ENCODE results near the gene NAALADL1.

The NAALADL1 gene

DNA sequence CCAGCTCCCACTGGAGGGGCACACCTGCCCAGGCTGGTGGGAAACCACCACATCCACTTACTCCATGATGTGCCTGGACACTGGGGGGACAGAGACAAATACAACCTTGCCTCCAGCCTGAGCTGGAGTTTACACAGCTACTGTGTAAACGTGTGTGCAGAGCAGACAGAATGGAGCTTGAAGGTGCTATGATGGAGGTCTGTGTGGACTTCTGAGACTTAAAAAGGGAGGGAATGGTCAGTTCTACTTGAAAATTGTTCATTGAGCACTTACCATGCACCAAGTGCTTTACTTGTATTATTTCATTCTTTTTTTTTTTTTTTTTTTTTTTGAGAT is 14.2 kb upstream of the NAALADL1 start:
- Histone ChIP-seq H3K27ac (ENCODE audit: low read depth, low read length) (no peak overlapping the region), H3K27me3 (ENCODE audit: control insufficient read depth, insufficient read depth, low read length) (no peaks in the 10 kb centered on the region), H3K36me3 (ENCODE audit: control insufficient read depth, insufficient read depth, low read length) (no peaks in the 10 kb centered on the region), H3K4me1 (ENCODE audit: control insufficient read depth, insufficient read depth, low read length) (no peaks in the 10 kb centered on the region), H3K4me3 (ENCODE audit: low read length) (no peak overlapping the region), H3K9ac (ENCODE audit: low read length) (no peak overlapping the region)

DNA sequence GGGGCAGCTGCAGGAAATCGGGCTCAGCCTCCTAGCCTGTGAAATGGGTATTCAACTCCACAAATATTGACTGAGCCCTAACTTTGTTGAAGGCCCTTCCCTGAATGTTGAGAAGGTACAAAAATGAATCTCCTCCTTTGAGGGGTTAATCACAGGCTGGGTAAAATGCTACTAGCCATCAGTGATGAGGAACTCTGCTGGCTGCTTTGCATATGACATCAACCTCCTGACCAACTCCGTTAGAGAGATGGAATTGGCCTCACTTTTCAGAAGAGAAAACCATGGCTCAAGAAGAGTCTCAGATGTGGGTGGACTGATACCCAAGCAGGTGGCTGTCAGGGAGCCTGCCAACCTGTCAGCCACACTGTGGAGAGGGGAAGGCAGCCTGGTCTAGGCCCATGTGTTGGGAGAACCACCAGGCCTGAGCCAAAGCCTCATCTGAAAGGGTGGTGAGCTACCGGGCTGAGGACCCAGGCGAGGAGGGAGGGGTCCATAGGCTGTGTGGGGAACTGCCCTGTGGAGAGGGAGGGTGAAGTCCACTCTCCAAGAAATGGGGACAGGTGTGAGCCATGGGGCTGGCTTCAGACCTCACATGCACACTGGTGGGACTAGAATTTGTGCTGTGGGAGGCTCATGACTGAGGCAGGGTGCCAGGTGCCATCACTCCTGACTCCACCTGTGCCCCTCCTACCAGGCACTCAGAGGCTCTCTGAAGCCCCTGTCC is 13.7 kb upstream of the NAALADL1 start:
- H3K4me3 ChIP-seq (ENCODE audit: low read length): no peak overlapping the region
- no peak overlapping the region for H3K9ac ChIP-seq (ENCODE audit: low read length)
- H3K36me3 ChIP-seq (ENCODE audit: control insufficient read depth, insufficient read depth, low read length): no peaks in the 10 kb centered on the region
- H3K27ac ChIP-seq (ENCODE audit: low read depth, low read length): no peak overlapping the region
- no peaks in the 10 kb centered on the region for H3K27me3 ChIP-seq (ENCODE audit: control insufficient read depth, insufficient read depth, low read length)
- H3K4me1 ChIP-seq (ENCODE audit: control insufficient read depth, insufficient read depth, low read length): no peaks in the 10 kb centered on the region

DNA sequence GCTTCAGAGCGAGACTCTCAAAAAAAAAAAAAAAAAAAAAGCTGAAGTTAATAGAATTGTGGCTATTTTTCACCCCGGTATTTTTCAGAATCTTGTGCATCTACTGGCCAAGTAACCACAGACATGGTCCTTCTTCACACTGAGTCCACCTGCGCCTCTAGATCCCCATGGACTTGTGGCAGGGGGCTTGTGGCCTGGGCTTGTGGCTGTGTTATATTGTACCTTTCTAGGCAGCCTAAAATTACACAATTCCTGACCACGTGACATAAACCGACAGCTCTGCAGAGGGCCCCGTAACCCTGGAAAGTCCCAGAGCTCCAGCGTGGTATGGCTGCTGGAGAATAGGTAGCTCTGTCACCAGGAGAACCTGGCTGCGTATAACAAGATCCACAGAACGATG is 10.9 kb upstream of the NAALADL1 start:
- H3K27ac ChIP-seq (ENCODE audit: low read depth, low read length): no peak overlapping the region
- H3K9ac ChIP-seq (ENCODE audit: low read length): no peak overlapping the region
- no peaks in the 10 kb centered on the region for H3K4me1 ChIP-seq (ENCODE audit: control insufficient read depth, insufficient read depth, low read length)
- H3K4me3 ChIP-seq (ENCODE audit: low read length): no peak overlapping the region
- no peaks in the 10 kb centered on the region for H3K27me3 ChIP-seq (ENCODE audit: control insufficient read depth, insufficient read depth, low read length)
- H3K36me3 ChIP-seq (ENCODE audit: control insufficient read depth, insufficient read depth, low read length): no peaks in the 10 kb centered on the region

DNA sequence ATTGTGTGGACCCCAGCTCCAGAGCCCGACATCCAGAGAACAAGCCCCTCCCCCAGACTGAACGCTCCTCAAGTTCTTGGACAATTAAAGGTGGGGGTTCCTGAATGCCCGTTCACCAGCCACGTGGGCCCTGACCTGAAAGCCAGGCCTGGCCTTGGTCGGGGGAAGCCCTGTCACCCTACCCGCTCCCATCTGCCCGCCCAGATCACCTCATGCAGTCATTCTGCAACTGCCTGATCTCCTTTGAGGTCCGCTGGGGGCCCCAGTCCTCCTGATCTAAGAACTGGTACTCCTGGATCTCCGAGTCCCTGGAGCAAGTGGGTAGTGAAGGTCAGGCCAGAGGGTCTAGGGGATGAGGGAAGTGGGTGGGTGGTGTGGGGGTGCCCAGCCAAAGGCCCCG is 9.1 kb upstream of the NAALADL1 start:
- Histone ChIP-seq H3K27me3 (ENCODE audit: control insufficient read depth, insufficient read depth, low read length) (no peaks in the 10 kb centered on the region), H3K36me3 (ENCODE audit: control insufficient read depth, insufficient read depth, low read length) (no peaks in the 10 kb centered on the region), H3K27ac (ENCODE audit: low read depth, low read length) (no peak overlapping the region), H3K4me3 (ENCODE audit: low read length) (no peak overlapping the region), H3K9ac (ENCODE audit: low read length) (no peak overlapping the region), H3K4me1 (ENCODE audit: control insufficient read depth, insufficient read depth, low read length) (no peaks in the 10 kb centered on the region)

DNA sequence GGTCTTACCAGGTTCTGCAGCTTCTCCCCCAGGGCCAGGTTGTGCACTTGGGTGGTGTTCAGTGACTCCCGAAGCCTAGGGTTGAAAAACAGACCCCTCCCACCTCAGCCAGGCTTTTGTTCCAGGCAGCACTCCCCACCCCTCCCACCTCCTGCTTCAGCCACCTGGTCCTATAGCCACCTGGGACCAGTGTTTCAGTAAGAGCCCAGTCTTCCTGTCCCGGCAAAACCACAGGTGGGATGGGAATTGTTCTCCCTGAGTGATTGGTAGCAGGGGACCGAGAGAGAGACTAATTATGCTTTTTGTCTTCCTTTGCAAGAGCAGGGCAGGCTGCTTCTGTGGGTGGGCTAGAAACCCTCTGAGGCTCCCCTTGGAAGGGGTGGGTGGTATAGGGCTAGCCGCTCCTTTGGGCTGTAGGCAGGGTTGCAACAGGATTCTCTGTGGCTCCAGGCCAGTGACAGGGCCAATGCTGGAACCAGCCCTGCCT is 8.5 kb upstream of the NAALADL1 start:
- H3K9ac ChIP-seq (ENCODE audit: low read length): no peak overlapping the region
- H3K4me1 ChIP-seq (ENCODE audit: control insufficient read depth, insufficient read depth, low read length): no peaks in the 10 kb centered on the region
- no peaks in the 10 kb centered on the region for H3K27me3 ChIP-seq (ENCODE audit: control insufficient read depth, insufficient read depth, low read length)
- H3K36me3 ChIP-seq (ENCODE audit: control insufficient read depth, insufficient read depth, low read length): no peaks in the 10 kb centered on the region
- no peak overlapping the region for H3K4me3 ChIP-seq (ENCODE audit: low read length)
- no peak overlapping the region for H3K27ac ChIP-seq (ENCODE audit: low read depth, low read length)

DNA sequence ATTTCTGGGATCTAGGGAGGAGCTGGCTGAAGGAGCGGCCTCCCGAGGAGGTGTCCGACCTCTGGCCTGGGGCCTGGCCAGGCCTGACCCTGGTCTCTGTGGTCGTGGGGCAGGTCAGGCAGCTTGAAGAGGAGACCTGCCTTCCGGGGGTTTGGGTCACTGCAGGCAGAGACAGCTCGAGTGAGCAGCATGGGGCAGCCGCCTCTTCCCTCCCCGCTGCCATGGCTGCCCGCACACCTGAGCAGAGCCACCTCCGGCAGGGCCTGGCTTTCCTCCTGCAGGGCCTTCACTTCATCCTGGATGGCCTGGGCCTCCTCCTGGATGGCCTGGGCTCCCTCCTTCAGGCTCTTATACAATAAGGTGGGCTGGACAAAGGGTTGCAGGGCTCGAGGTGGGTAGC is 8.0 kb upstream of the NAALADL1 start:
- no peak overlapping the region for H3K27ac ChIP-seq (ENCODE audit: low read depth, low read length)
- no peak overlapping the region for H3K4me3 ChIP-seq (ENCODE audit: low read length)
- H3K27me3 ChIP-seq (ENCODE audit: control insufficient read depth, insufficient read depth, low read length): no peaks in the 10 kb centered on the region
- no peaks in the 10 kb centered on the region for H3K36me3 ChIP-seq (ENCODE audit: control insufficient read depth, insufficient read depth, low read length)
- no peaks in the 10 kb centered on the region for H3K4me1 ChIP-seq (ENCODE audit: control insufficient read depth, insufficient read depth, low read length)
- no peak overlapping the region for H3K9ac ChIP-seq (ENCODE audit: low read length)

DNA sequence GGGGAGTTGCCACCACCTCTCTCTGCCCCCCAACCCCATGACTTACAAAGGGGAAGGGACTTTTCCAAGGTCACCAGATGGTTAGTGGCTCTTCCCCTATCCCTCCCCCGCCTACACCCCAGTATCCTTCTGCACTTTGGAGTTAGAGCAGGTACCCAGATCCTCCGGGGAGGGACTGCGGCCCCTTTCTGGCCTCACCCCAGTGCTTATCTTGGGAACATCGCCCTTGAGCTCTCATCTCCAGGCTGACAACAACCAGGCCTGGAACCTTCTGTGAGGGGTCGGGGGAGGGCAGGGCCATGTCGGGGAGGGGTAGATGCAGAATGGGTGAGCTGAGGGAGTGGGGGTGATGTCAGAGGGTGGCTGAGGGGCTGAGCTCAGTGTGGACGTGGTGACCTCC is 7.5 kb upstream of the NAALADL1 start:
- H3K36me3 ChIP-seq (ENCODE audit: control insufficient read depth, insufficient read depth, low read length): no peaks in the 10 kb centered on the region
- no peaks in the 10 kb centered on the region for H3K4me1 ChIP-seq (ENCODE audit: control insufficient read depth, insufficient read depth, low read length)
- no peaks in the 10 kb centered on the region for H3K27me3 ChIP-seq (ENCODE audit: control insufficient read depth, insufficient read depth, low read length)
- no peak overlapping the region for H3K27ac ChIP-seq (ENCODE audit: low read depth, low read length)
- H3K4me3 ChIP-seq (ENCODE audit: low read length): no peak overlapping the region
- no peak overlapping the region for H3K9ac ChIP-seq (ENCODE audit: low read length)

DNA sequence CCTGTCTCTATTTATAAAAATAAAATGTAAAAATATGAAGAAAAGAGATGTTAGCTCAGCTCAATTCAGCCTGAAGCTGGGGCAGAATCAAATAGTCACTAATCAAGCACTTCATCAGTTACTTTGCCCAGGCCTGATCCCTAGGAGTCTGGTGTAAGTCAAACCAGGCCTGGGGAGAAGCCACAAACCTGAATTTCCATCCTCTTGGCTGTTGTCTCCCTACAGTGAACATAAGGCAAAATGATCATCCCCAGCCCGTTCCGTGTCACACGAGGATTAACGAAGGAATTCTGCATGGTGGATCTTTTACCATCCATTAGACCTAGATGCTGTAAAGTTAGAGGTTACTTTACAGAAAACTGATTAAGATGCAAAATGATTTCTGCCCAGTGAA is 6.5 kb upstream of the NAALADL1 start:
- Histone ChIP-seq H3K27me3 (ENCODE audit: control insufficient read depth, insufficient read depth, low read length) (no peaks in the 10 kb centered on the region), H3K4me1 (ENCODE audit: control insufficient read depth, insufficient read depth, low read length) (no peaks in the 10 kb centered on the region), H3K4me3 (ENCODE audit: low read length) (no peak overlapping the region), H3K9ac (ENCODE audit: low read length) (no peak overlapping the region), H3K27ac (ENCODE audit: low read depth, low read length) (no peak overlapping the region), H3K36me3 (ENCODE audit: control insufficient read depth, insufficient read depth, low read length) (no peaks in the 10 kb centered on the region)

DNA sequence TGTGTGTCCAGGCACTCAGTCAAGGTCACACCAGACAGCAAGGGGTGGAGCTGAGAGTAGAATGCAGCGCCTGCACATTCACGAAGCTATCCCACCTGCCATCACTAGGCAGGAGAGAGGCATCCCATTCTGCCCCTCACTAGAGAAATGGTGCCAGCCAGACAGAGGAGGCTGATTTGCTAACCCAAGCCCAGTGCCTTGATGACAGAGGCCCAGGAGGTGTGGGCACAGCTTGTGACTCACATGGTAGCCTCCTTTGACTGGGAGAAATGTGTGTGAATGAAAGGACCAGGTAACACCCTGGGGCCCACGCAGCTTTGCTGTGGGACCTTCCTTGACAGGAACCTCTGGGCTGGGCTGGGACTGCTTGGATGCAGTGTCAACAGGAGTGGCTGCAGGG is 5.2 kb upstream of the NAALADL1 start:
- Histone ChIP-seq H3K9ac (ENCODE audit: low read length) (no peak overlapping the region), H3K36me3 (ENCODE audit: control insufficient read depth, insufficient read depth, low read length) (no peaks in the 10 kb centered on the region), H3K4me1 (ENCODE audit: control insufficient read depth, insufficient read depth, low read length) (no peaks in the 10 kb centered on the region), H3K27me3 (ENCODE audit: control insufficient read depth, insufficient read depth, low read length) (no peaks in the 10 kb centered on the region), H3K4me3 (ENCODE audit: low read length) (no peak overlapping the region), H3K27ac (ENCODE audit: low read depth, low read length) (no peak overlapping the region)

DNA sequence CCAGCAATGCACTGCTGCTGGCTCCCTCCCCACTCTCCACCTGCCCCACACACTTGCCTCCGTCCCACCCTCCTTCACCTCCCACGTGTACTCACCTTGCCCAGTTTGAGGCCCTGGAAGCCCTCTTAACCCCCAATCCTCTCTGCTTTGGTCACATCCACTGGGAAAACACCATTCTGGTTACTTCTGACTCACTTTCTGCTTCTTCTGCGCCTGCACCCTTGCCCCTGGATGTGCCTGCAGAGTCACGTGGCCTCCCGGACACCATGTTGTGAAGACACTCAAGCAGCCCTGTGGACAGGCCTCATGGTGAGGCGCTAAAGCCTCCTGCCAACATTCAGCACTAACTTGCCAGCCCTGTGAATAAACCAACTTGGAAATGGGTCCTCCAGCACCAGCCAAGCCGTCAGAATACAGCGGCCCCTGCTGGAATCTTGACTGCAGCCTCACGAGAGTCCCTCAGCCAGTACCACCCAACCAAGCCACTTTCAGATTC is 2.6 kb upstream of the NAALADL1 start:
- Histone ChIP-seq H3K4me3 (ENCODE audit: low read length) (no peak overlapping the region), H3K27me3 (ENCODE audit: control insufficient read depth, insufficient read depth, low read length) (no peaks in the 10 kb centered on the region), H3K4me1 (ENCODE audit: control insufficient read depth, insufficient read depth, low read length) (no peaks in the 10 kb centered on the region), H3K27ac (ENCODE audit: low read depth, low read length) (no peak overlapping the region), H3K9ac (ENCODE audit: low read length) (no peak overlapping the region), H3K36me3 (ENCODE audit: control insufficient read depth, insufficient read depth, low read length) (no peaks in the 10 kb centered on the region)

DNA sequence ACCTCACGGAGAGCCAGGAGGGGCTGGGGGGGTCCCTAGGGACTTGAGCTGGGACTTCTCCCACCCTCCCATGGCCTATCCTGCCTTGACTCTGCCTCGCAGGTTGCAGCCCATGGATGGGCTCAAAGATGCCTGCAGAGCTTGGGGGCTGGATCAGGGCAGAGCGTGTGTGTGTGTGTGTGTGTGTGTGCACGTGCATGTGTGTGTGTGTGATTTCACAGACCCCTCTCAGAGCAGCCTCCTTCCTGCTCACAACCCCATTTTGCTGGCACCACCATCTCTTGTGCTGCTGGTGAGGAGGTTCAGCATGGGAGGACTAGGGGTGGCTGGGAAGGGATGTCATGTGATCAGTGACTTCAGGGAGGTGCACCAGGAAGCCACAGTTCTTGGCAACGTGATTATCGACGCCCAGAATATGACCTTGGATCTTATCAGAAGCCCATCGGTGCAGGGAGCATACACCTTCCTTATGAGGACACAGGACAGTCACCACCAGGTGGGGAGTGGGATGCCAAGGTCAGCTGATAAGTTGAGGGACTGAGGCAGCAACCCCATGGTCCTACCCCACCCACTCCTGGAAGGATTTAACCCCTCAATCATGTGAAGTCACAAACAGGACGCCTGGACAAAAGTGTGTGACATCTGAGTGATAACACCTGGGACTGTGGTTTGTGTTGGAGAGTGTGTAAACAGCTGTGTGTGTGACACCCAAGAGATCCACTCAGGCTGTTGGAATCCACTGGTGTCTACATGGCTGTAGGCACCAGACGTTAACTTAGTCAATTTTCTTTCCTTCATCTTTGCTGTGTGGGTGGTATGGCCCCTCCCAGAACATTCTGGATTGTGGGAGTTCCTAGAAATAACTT is 1.8 kb upstream of the NAALADL1 start:
- no peak overlapping the region for H3K9ac ChIP-seq (ENCODE audit: low read length)
- no peak overlapping the region for H3K27ac ChIP-seq (ENCODE audit: low read depth, low read length)
- H3K4me3 ChIP-seq (ENCODE audit: low read length): no peak overlapping the region
- H3K4me1 ChIP-seq (ENCODE audit: control insufficient read depth, insufficient read depth, low read length): no peaks in the 10 kb centered on the region
- H3K36me3 ChIP-seq (ENCODE audit: control insufficient read depth, insufficient read depth, low read length): no peaks in the 10 kb centered on the region
- no peaks in the 10 kb centered on the region for H3K27me3 ChIP-seq (ENCODE audit: control insufficient read depth, insufficient read depth, low read length)

DNA sequence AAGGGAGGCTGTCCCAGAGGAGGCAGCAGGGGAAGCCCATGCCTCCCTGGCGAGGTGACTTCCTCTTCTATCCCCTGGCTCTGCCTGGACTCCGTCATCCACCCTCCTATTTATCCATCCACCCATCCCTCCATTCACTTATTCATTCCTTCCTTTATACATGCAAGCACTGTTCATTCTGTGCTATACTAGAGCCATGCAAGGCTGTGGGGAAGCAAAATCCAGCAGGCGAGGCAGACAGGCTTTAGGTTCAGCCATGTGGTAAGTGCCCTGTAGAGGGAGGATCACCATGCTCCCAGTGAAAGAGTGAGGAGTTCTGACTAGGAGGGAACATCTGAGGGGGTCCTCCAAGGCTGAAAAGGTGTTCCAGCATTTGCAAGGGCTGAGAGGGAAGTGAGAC is 1.2 kb upstream of the NAALADL1 start:
- H3K4me3 ChIP-seq (ENCODE audit: low read length): no peak overlapping the region
- no peaks in the 10 kb centered on the region for H3K27me3 ChIP-seq (ENCODE audit: control insufficient read depth, insufficient read depth, low read length)
- H3K36me3 ChIP-seq (ENCODE audit: control insufficient read depth, insufficient read depth, low read length): no peaks in the 10 kb centered on the region
- no peak overlapping the region for H3K27ac ChIP-seq (ENCODE audit: low read depth, low read length)
- no peaks in the 10 kb centered on the region for H3K4me1 ChIP-seq (ENCODE audit: control insufficient read depth, insufficient read depth, low read length)
- no peak overlapping the region for H3K9ac ChIP-seq (ENCODE audit: low read length)

All from rectal smooth muscle tissue (tissue), 1 donor.